C4-2B (cell line): ENCODE measurements around the gene LOXL1.

Experiments used
- ZFX ChIP-seq: fragments of 450-650 bp; IDR thresholded peaks from 2 replicates; pipeline ENCODE4 v1.6.1; 2017
- TF ChIP-seq, protein P1 (sequence below): fragments of 450-650 bp; conservative IDR thresholded peaks from 2 replicates; pipeline ENCODE4 v1.5.1; 2017; ENCODE audit warnings: mild to moderate bottlenecking

- TF ChIP-seq, protein P1, sequence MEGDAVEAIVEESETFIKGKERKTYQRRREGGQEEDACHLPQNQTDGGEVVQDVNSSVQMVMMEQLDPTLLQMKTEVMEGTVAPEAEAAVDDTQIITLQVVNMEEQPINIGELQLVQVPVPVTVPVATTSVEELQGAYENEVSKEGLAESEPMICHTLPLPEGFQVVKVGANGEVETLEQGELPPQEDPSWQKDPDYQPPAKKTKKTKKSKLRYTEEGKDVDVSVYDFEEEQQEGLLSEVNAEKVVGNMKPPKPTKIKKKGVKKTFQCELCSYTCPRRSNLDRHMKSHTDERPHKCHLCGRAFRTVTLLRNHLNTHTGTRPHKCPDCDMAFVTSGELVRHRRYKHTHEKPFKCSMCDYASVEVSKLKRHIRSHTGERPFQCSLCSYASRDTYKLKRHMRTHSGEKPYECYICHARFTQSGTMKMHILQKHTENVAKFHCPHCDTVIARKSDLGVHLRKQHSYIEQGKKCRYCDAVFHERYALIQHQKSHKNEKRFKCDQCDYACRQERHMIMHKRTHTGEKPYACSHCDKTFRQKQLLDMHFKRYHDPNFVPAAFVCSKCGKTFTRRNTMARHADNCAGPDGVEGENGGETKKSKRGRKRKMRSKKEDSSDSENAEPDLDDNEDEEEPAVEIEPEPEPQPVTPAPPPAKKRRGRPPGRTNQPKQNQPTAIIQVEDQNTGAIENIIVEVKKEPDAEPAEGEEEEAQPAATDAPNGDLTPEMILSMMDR: no peak
- TF ChIP-seq ZFX: no peak
Observed at GRCh38 chr15:73948396-73948795, 22.1 kb downstream of the LOXL1 start.
